HCT116 (cell line): ENCODE measurements around the gene NLRP10. TPM values are rescaled to one million over a fixed set of nuclear protein-coding genes. Genes with fewer than 3 reads are reported as not detected.

ENCODE experiments used
- ATAC-seq: fragments of 200-7000 bp; cut with Tn5 transposase; 2 replicates; pipeline ENCODE4 v1.9.1; 2020; ENCODE audit warnings: mild to moderate bottlenecking, moderate library complexity
- BruUV-seq: library from RNA; stranded (reverse); fragments of 400-500 nt; replicated peaks from 2 replicates; lab custom pipeline; 2021; lab: Mats Ljungman, UMichigan
- CTCF ChIA-PET: fragments of 300-600 bp; sonication (Branson Sonifier 250); formaldehyde crosslinking; loops from one replicate; lab custom pipeline; 2021; ENCODE audit warnings: antibody characterized with exemption; lab: Charles Lee
- POLR2A ChIA-PET: fragments of 300-600, 350-600 bp; sonication (Branson Sonifier 250); formaldehyde crosslinking; loops from one replicate; lab custom pipeline; 2021; ENCODE audit warnings: antibody characterized with exemption; lab: Charles Lee
- RAD21 ChIA-PET, 2 experiments: fragments of 300-600 bp; sonication (Branson Sonifier 250); formaldehyde crosslinking; loops; one replicate each; lab custom pipeline; 2023; ENCODE audit warnings: low total read pairs in 2 of 2; ENCODE audit not compliant: uncharacterized antibody in 2 of 2, unreplicated experiment in 2 of 2, low non-redundant PET in 1 of 2; lab: Charles Lee
- DNase-seq: peaks from one replicate; pipeline ENCODE4 v3.0.0-alpha.2; 2010; ENCODE audit warnings: low read depth, low spot score
- H2AFZ ChIP-seq: fragments of 200-600 bp; shearing (Covaris generic), sonication (generic); 2 replicates; pipeline ENCODE4 v1.6.1; 2017; ENCODE audit warnings: low read depth, mixed run types, mixed read lengths, antibody characterized with exemption, low read length; ENCODE audit not compliant: poor library complexity, severe bottlenecking
- H3K27ac ChIP-seq: 2 replicates; pipeline ENCODE4 v1.5.1; 2012; ENCODE audit warnings: low read depth, low read length
- H3K27me3 ChIP-seq: fragments of 200-600 bp; sonication (generic); 2 replicates; pipeline ENCODE4 v1.6.1; 2016; ENCODE audit warnings: mixed run types, low read length, mixed read lengths; ENCODE audit not compliant: insufficient read depth
- H3K36me3 ChIP-seq, 2 experiments: fragments of 200-500 bp in 1 of 2; fragments of 200-600 bp in 1 of 2; sonication (Bioruptor generic) in 1 of 2; sonication (generic) in 1 of 2; 2 replicates each; pipeline versions ENCODE4 v1.5.1 to v1.6.1; 2014 to 2016; ENCODE audit warnings: low read length in 2 of 2, inconsistent platforms in 1 of 2, mixed read lengths in 1 of 2, mixed run types in 1 of 2; ENCODE audit not compliant: insufficient read depth in 2 of 2, control insufficient read depth in 1 of 2
- H3K4me1 ChIP-seq, 2 experiments: fragments of 200-600 bp in 1 of 2; sonication (generic) in 1 of 2; 2 replicates each; pipeline versions ENCODE4 v1.5.1 to v1.6.1; 2012 to 2017; ENCODE audit warnings: low read length in 2 of 2, inconsistent platforms in 1 of 2, mild to moderate bottlenecking in 1 of 2, mixed read lengths in 1 of 2, mixed run types in 1 of 2, moderate library complexity in 1 of 2; ENCODE audit not compliant: insufficient read depth in 2 of 2, control insufficient read depth in 1 of 2
- H3K4me2 ChIP-seq: fragments of 200-600 bp; sonication (generic); 2 replicates; pipeline ENCODE4 v1.6.1; 2017; ENCODE audit warnings: mixed run types, low read length, mixed read lengths
- H3K4me3 ChIP-seq, 2 experiments: fragments of 200-600 bp in 1 of 2; sonication (generic) in 1 of 2; replicated peaks in 1 of 2; 2 replicates each; pipeline ENCODE4 v1.5.1; 2011 to 2016; ENCODE audit warnings: low read length in 2 of 2, control low read depth in 1 of 2, low read depth in 1 of 2, mild to moderate bottlenecking in 1 of 2, mixed read lengths in 1 of 2, mixed run types in 1 of 2
- H3K79me2 ChIP-seq: fragments of 200-600 bp; sonication (generic); 2 replicates; pipeline ENCODE4 v1.6.1; 2017; ENCODE audit warnings: mild to moderate bottlenecking, mixed run types, low read length, moderate library complexity, mixed read lengths; ENCODE audit not compliant: insufficient read depth
- H3K9ac ChIP-seq: fragments of 200-600 bp; sonication (generic); 2 replicates; pipeline ENCODE4 v1.6.1; 2016; ENCODE audit warnings: low read length, mixed read lengths
- H3K9me2 ChIP-seq: fragments of 200-600 bp; sonication (generic), shearing (Covaris generic); 2 replicates; pipeline ENCODE4 v1.6.1; 2017; ENCODE audit warnings: mixed run types, mild to moderate bottlenecking, moderate library complexity; ENCODE audit not compliant: insufficient read depth
- H3K9me3 ChIP-seq, 2 experiments: fragments of 200-500 bp in 1 of 2; fragments of 200-600 bp in 1 of 2; sonication (Bioruptor generic) in 1 of 2; sonication (generic) in 1 of 2; 2 replicates each; pipeline ENCODE4 v1.6.1; 2014 to 2017; ENCODE audit warnings: low read length in 2 of 2, mixed read lengths in 2 of 2, inconsistent platforms in 1 of 2, low read depth in 1 of 2, mild to moderate bottlenecking in 1 of 2, mixed run types in 1 of 2, moderate library complexity in 1 of 2; ENCODE audit not compliant: control insufficient read depth in 1 of 2, insufficient read depth in 1 of 2
- H4K20me1 ChIP-seq: fragments of 200-600 bp; sonication (generic), shearing (Covaris generic); 2 replicates; pipeline ENCODE4 v1.6.1; 2017; ENCODE audit warnings: mixed run types, mild to moderate bottlenecking, moderate library complexity; ENCODE audit not compliant: insufficient read depth
- CBX3 ChIP-seq: IDR thresholded peaks from 2 replicates; pipeline ENCODE4 v1.6.1; 2012; ENCODE audit warnings: low read depth
- CEBPB ChIP-seq: IDR thresholded peaks from 2 replicates; pipeline ENCODE4 v1.6.1; 2012; ENCODE audit warnings: low read depth
- EGR1 ChIP-seq: IDR thresholded peaks from 2 replicates; pipeline ENCODE4 v1.6.1; 2012; ENCODE audit warnings: low read depth
- EZH2 ChIP-seq: fragments of 200-600 bp; sonication (generic); IDR thresholded peaks from 2 replicates; pipeline ENCODE4 v1.6.1; 2017; ENCODE audit warnings: antibody characterized with exemption, mixed run types
- MAX ChIP-seq: IDR thresholded peaks from 2 replicates; pipeline ENCODE4 v1.6.1; 2012
- POLR2AphosphoS5 ChIP-seq: IDR thresholded peaks from 2 replicates; pipeline ENCODE4 v1.6.1; 2011; ENCODE audit warnings: mild to moderate bottlenecking, low read depth, low read length, moderate library complexity
- SIN3A ChIP-seq: IDR thresholded peaks from 2 replicates; pipeline ENCODE4 v1.6.1; 2012; ENCODE audit warnings: low read depth
- SRF ChIP-seq: IDR thresholded peaks from 2 replicates; pipeline ENCODE4 v1.6.1; 2012; ENCODE audit warnings: low read depth
- YY1 ChIP-seq: IDR thresholded peaks from 2 replicates; pipeline ENCODE4 v1.6.1; 2011; ENCODE audit warnings: low read length, low read depth, moderate library complexity, mild to moderate bottlenecking; ENCODE audit not compliant: insufficient replicate concordance; ENCODE audit errors: extremely low read depth
- ZFX ChIP-seq: fragments of 450-650 bp; IDR thresholded peaks from 2 replicates; pipeline ENCODE4 v1.6.1; 2017
- ZNF274 ChIP-seq: fragments of 200-500 bp; sonication (Bioruptor generic); IDR thresholded peaks from 2 replicates; pipeline ENCODE4 v1.6.1; 2014; ENCODE audit warnings: mild to moderate bottlenecking, low read depth, low read length, inconsistent platforms
- intact Hi-C: fragments of 100-400 bp; cut with micrococcal nuclease; formaldehyde crosslinking; loops from 2 replicates; pipeline ENCODE4 v1.10.0; 2022
- total RNA-seq: library from RNA; stranded (reverse); gene quantifications from one replicate; pipeline ENCODE4 v1.2.1, GENCODE V29; 2021; ENCODE audit not compliant: unreplicated experiment
- TF ChIP-seq, protein P1 (sequence below): IDR thresholded peaks from 2 replicates; pipeline ENCODE4 v1.6.1; 2011; ENCODE audit warnings: mild to moderate bottlenecking, low read length, moderate library complexity; ENCODE audit not compliant: insufficient replicate concordance; ENCODE audit errors: extremely low read depth

The NLRP10 gene
- total RNA-seq, 1 experiment from 2014 or later = not detected

DNA sequence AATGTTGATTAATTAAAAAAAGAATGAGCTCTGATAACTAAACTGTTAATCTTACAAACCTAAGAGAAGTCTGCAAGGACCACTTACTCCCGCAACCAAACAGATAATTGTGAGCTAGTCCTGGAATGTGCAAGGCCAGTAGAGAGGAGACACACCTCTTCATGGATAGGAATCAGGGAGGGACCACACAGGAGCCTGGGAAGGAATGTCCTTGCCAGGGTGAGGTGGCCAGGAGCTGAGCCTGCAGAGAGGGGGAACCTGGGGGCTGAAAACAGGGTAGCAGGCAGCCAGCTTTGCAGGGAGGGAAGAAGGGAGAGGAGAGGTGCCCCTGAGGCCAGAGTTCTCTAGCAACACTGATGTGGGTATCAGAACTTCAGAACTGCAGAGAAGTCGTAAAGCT is 9.4 kb upstream of the NLRP10 start:
- TF ChIP-seq MAX (no peak), CBX3 (no peak), SRF (no peak), POLR2AphosphoS5 (no peak), SIN3A (no peak), CEBPB (no peak), ZNF274 (no peak), ZFX (no peak), EZH2 (no peak), EGR1 (no peak), YY1 (no peak)
- TF ChIP-seq, protein P1, sequence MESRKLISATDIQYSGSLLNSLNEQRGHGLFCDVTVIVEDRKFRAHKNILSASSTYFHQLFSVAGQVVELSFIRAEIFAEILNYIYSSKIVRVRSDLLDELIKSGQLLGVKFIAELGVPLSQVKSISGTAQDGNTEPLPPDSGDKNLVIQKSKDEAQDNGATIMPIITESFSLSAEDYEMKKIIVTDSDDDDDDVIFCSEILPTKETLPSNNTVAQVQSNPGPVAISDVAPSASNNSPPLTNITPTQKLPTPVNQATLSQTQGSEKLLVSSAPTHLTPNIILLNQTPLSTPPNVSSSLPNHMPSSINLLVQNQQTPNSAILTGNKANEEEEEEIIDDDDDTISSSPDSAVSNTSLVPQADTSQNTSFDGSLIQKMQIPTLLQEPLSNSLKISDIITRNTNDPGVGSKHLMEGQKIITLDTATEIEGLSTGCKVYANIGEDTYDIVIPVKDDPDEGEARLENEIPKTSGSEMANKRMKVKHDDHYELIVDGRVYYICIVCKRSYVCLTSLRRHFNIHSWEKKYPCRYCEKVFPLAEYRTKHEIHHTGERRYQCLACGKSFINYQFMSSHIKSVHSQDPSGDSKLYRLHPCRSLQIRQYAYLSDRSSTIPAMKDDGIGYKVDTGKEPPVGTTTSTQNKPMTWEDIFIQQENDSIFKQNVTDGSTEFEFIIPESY = no peak
- DNase-seq (no peak), ATAC-seq (no peak)
- H3K9me2 ChIP-seq = no peaks in the 10 kb centered on the region
- ChIA-PET CTCF (interaction anchor here (1.3 kb wide), 1 partner anchor 12 kb away, joined by 3 read pairs; the partner anchor contains the start of gene EIF3F), POLR2A (no interaction called here), RAD21 (no interaction called here)
- H4K20me1 ChIP-seq = no peaks in the 10 kb centered on the region
- no TSS peak for BruUV-seq
- H3K4me1 ChIP-seq = no peaks in the 10 kb centered on the region
- H2AFZ ChIP-seq = no peak overlapping the region
- H3K79me2 ChIP-seq = no peaks in the 10 kb centered on the region
- H3K4me2 ChIP-seq = no peak overlapping the region
- H3K9ac ChIP-seq = no peak overlapping the region
- intact Hi-C loops = no loop called here
- H3K27ac ChIP-seq = no peak overlapping the region
- H3K9me3 ChIP-seq = no peaks in the 10 kb centered on the region
- H3K27me3 ChIP-seq = 0 out of 2 replicates have a peak, but pooled peaks cover 15% of the 10 kb centered on the region
- H3K4me3 ChIP-seq = no peak overlapping the region
- H3K36me3 ChIP-seq = no peaks in the 10 kb centered on the region
